ENCODE data around the gene HOXC12.

Gene HOXC12

GRCh38 chr12:53963434-53964314 is 9.0 kb downstream of the HOXC12 start (continued):
- no peak for TF ChIP-seq PBX3 (CRISPR knock-in tag; IDR thresholded peaks at IDR 0.05)
- TF ChIP-seq ZNF155 (tag by site-specific recombination; IDR thresholded peaks at IDR 0.05): no peak
- TF ChIP-seq ZNF266 (tag by site-specific recombination; IDR thresholded peaks at IDR 0.05; ENCODE audit: low read depth): no peak
- TF ChIP-seq SCRT2 (tag by site-specific recombination; IDR thresholded peaks at IDR 0.05): no peak
- no peak for TF ChIP-seq GLI4 (tag by site-specific recombination; IDR thresholded peaks at IDR 0.05)
- peak; percentile 10; the same call in 1 of the 2 replicates for TF ChIP-seq KLF10 (tag by site-specific recombination; IDR thresholded peaks at IDR 0.05)
- TF ChIP-seq ZNF302 (tag by site-specific recombination; IDR thresholded peaks at IDR 0.05; ENCODE audit: low read depth): 0 out of 2 replicates have a peak, but pooled peaks have one; percentile 46
- no peak for TF ChIP-seq ZNF391 (tag by site-specific recombination; IDR thresholded peaks at IDR 0.05; ENCODE audit: borderline replicate concordance, low read depth)
- TF ChIP-seq ZNF16 (tag by site-specific recombination; IDR thresholded peaks at IDR 0.05; ENCODE audit: low read depth): no peak
- TF ChIP-seq RBAK (tag by site-specific recombination; IDR thresholded peaks at IDR 0.05): no peak
- TF ChIP-seq BCL11B (tag by site-specific recombination; IDR thresholded peaks at IDR 0.05; ENCODE audit: low read depth): no peak
- no peak for TF ChIP-seq ZNF510 (tag by site-specific recombination; IDR thresholded peaks at IDR 0.05; ENCODE audit: insufficient replicate concordance)
- TF ChIP-seq ZFP69B (tag by site-specific recombination; IDR thresholded peaks at IDR 0.05): peak; percentile 96
- peak; percentile 38 for TF ChIP-seq KLF8 (tag by site-specific recombination; IDR thresholded peaks at IDR 0.05)
- TF ChIP-seq ZNF211 (tag by site-specific recombination; IDR thresholded peaks at IDR 0.05; ENCODE audit: low read depth): no peak
- no peak for TF ChIP-seq ZNF580 (tag by site-specific recombination; IDR thresholded peaks at IDR 0.05)
- TF ChIP-seq ZNF221 (tag by site-specific recombination; IDR thresholded peaks at IDR 0.05; ENCODE audit: borderline replicate concordance): no peak
- no peak for TF ChIP-seq ZNF19 (tag by site-specific recombination; IDR thresholded peaks at IDR 0.05; ENCODE audit: low read depth)
- TF ChIP-seq ZBTB48 (tag by site-specific recombination; IDR thresholded peaks at IDR 0.05): peak; percentile 69
- no peak for TF ChIP-seq ZNF223 (tag by site-specific recombination; IDR thresholded peaks at IDR 0.05)
- no peak for TF ChIP-seq ZNF174 (tag by site-specific recombination; IDR thresholded peaks at IDR 0.05)
- no peak for TF ChIP-seq ZNF529 (tag by site-specific recombination; IDR thresholded peaks at IDR 0.05; ENCODE audit: insufficient replicate concordance)
- no peak for TF ChIP-seq ZNF639 (tag by site-specific recombination; IDR thresholded peaks at IDR 0.05)
- peak; percentile 60; the same call in 1 of the 2 replicates for TF ChIP-seq ZNF596 (tag by site-specific recombination; IDR thresholded peaks at IDR 0.05)
- TF ChIP-seq SP2 (tag by site-specific recombination; IDR thresholded peaks at IDR 0.05): no peak
- 0 out of 2 replicates have a peak, but pooled peaks have one; percentile 12 for TF ChIP-seq ZEB2 (tag by site-specific recombination; IDR thresholded peaks at IDR 0.05)
- TF ChIP-seq ZNF311 (tag by site-specific recombination; IDR thresholded peaks at IDR 0.05; ENCODE audit: borderline replicate concordance): no peak
- no peak for TF ChIP-seq ZNF140 (tag by site-specific recombination; IDR thresholded peaks at IDR 0.05)
- no peak for TF ChIP-seq ZNF530 (tag by site-specific recombination; IDR thresholded peaks at IDR 0.05; ENCODE audit: low read depth)
- no peak for TF ChIP-seq ZNF274 (IDR thresholded peaks at IDR 0.05; ENCODE audit: low read length)
- no peak for TF ChIP-seq ZNF274 (tag by site-specific recombination; IDR thresholded peaks at IDR 0.05; ENCODE audit: borderline replicate concordance)
- TF ChIP-seq YY2 (tag by site-specific recombination; IDR thresholded peaks at IDR 0.05): no peak
- no peak for TF ChIP-seq ZNF114 (tag by site-specific recombination; IDR thresholded peaks at IDR 0.05)
- peak; percentile 87 for TF ChIP-seq ZXDB (tag by site-specific recombination; IDR thresholded peaks at IDR 0.05)
- peak; percentile 72 for TF ChIP-seq ZNF18 (tag by site-specific recombination; IDR thresholded peaks at IDR 0.05)
- TF ChIP-seq ZNF660 (tag by site-specific recombination; IDR thresholded peaks at IDR 0.05): no peak

All from HEK293 (cell line).